B cell (primary cell): ENCODE measurements around the gene NOL11. TPM values are rescaled to one million over a fixed set of nuclear protein-coding genes. Genes with fewer than 3 reads are reported as not detected.

ENCODE experiments used
- ATAC-seq: fragments of 200-7000 bp; cut with Tn5 transposase; one replicate; pipeline ENCODE4 v1.10.0; 2021; ENCODE audit warnings: low read depth, mild to moderate bottlenecking, moderate number of reproducible peaks, moderate library complexity
- CTCF ChIA-PET: fragments of 350-600 bp; sonication (Branson Sonifier 250); formaldehyde crosslinking; loops from one replicate; lab custom pipeline; 2021; ENCODE audit warnings: antibody characterized with exemption, inconsistent platforms; lab: Charles Lee
- POLR2A ChIA-PET: fragments of 350-600 bp; sonication (Branson Sonifier 250); formaldehyde crosslinking; loops from one replicate; lab custom pipeline; 2021; ENCODE audit warnings: antibody characterized with exemption; lab: Charles Lee
- DNase-seq: peaks from one replicate; pipeline ENCODE4 v3.0.0; 2013
- H2AFZ ChIP-seq: 2 replicates; pipeline ENCODE4 v1.6.1; 2012; ENCODE audit warnings: mild to moderate bottlenecking, low read depth, low read length; ENCODE audit not compliant: insufficient read depth, poor library complexity, severe bottlenecking
- H3K27ac ChIP-seq, 2 donors: 1 replicate in 1 of 2; 2 replicates in 1 of 2; pipeline ENCODE4 v1.5.1; 2012 to 2013; ENCODE audit warnings: low read length in 2 of 2, mild to moderate bottlenecking in 2 of 2, moderate library complexity in 1 of 2
- H3K27me3 ChIP-seq, 4 experiments: fragments of 200-600 bp in 1 of 4; sonication (generic) in 1 of 4; replicated peaks in 1 of 4; 1 replicate in 2 of 4; 2 replicates in 2 of 4; pipeline versions ENCODE4 v1.6.1 to v1.7.0; 2013 to 2016; ENCODE audit warnings: low read length in 3 of 4, mild to moderate bottlenecking in 2 of 4, mixed read lengths in 1 of 4, moderate library complexity in 1 of 4; ENCODE audit not compliant: insufficient read depth in 4 of 4, control insufficient read depth in 3 of 4; ENCODE audit errors: control extremely low read depth in 1 of 4
- H3K36me3 ChIP-seq, 2 experiments: replicated peaks in 1 of 2; 1 replicate in 1 of 2; 2 replicates in 1 of 2; pipeline versions ENCODE4 v1.6.1 to v1.7.1; 2013; ENCODE audit warnings: low read length in 1 of 2; ENCODE audit not compliant: insufficient read depth in 2 of 2, control insufficient read depth in 1 of 2; ENCODE audit errors: control extremely low read depth in 1 of 2, extremely low read depth in 1 of 2
- H3K4me1 ChIP-seq, 2 donors: fragments of 200-600 bp in 1 of 2; sonication (generic) in 1 of 2; 1 replicate in 1 of 2; 2 replicates in 1 of 2; pipeline versions ENCODE4 v1.5.1 to v1.6.1; 2013 to 2017; ENCODE audit warnings: low read length in 2 of 2; ENCODE audit not compliant: control insufficient read depth in 2 of 2, insufficient read depth in 2 of 2
- H3K4me2 ChIP-seq: replicated peaks from 2 replicates; pipeline ENCODE3; 2012; ENCODE audit warnings: mild to moderate bottlenecking, low read depth, low read length; ENCODE audit not compliant: poor library complexity, severe bottlenecking
- H3K4me3 ChIP-seq, 5 experiments: fragments of 200-600 bp in 1 of 5; sonication (generic) in 1 of 5; 1 replicate in 3 of 5; 2 replicates in 2 of 5; pipeline versions ENCODE4 v1.5.1 to v1.7.0; 2011 to 2016; ENCODE audit warnings: low read length in 4 of 5, mild to moderate bottlenecking in 4 of 5, low read depth in 2 of 5, control low read depth in 1 of 5, moderate library complexity in 1 of 5; ENCODE audit not compliant: insufficient read depth in 1 of 5; ENCODE audit errors: control extremely low read depth in 1 of 5, extremely low read depth in 1 of 5
- H3K79me2 ChIP-seq: fragments of 200-600 bp; sonication (generic); one replicate; pipeline ENCODE4 v1.6.0; 2016; ENCODE audit warnings: low read length; ENCODE audit not compliant: control insufficient read depth, insufficient read depth
- H3K9ac ChIP-seq: fragments of 200-600 bp; sonication (generic); 2 replicates; pipeline ENCODE4 v1.6.1; 2017; ENCODE audit warnings: mild to moderate bottlenecking, low read length, moderate library complexity
- H3K9me3 ChIP-seq, 3 donors: one replicate each; pipeline versions ENCODE4 v1.6.1 to v1.7.1; 2013; ENCODE audit warnings: low read length in 2 of 3; ENCODE audit not compliant: control insufficient read depth in 2 of 3, insufficient read depth in 1 of 3; ENCODE audit errors: control extremely low read depth in 1 of 3
- H4K20me1 ChIP-seq: 2 replicates; pipeline ENCODE4 v1.6.0; 2012; ENCODE audit warnings: mild to moderate bottlenecking, low read length; ENCODE audit not compliant: insufficient read depth, control insufficient read depth, poor library complexity, severe bottlenecking
- H3K27ac Mint-ChIP-seq: one replicate; pipeline ENCODE4 v1.8.0; 2021; ENCODE audit warnings: mixed read lengths
- H3K27me3 Mint-ChIP-seq: one replicate; pipeline ENCODE4 v1.8.0; 2021; ENCODE audit warnings: mixed read lengths
- H3K4me1 Mint-ChIP-seq: one replicate; pipeline ENCODE4 v1.8.0; 2021; ENCODE audit warnings: mixed read lengths
- H3K4me3 Mint-ChIP-seq: one replicate; pipeline ENCODE4 v1.8.0; 2021; ENCODE audit warnings: mixed read lengths
- H3K9me3 Mint-ChIP-seq: one replicate; pipeline ENCODE4 v1.8.0; 2022; ENCODE audit warnings: mixed read lengths; ENCODE audit not compliant: insufficient read depth
- CTCF ChIP-seq: fragments of 200-600 bp; IDR thresholded peaks from one replicate; pipeline ENCODE4 v1.8.0; 2022; ENCODE audit warnings: antibody characterized with exemption, mild to moderate bottlenecking
- EZH2 ChIP-seq: IDR thresholded peaks from 2 replicates; pipeline ENCODE4 v1.6.1; 2012; ENCODE audit warnings: borderline replicate concordance, low read depth, mild to moderate bottlenecking, moderate library complexity, low read length; ENCODE audit not compliant: insufficient read depth, poor library complexity, severe bottlenecking
- WGBS: methylation state at CpG from one replicate; pipeline ENCODE4 v1.1.5; 2013; ENCODE audit warnings: missing lambda C conversion rate; ENCODE audit not compliant: insufficient coverage; 5-methylcytosine and 5-hydroxymethylcytosine counted together
- intact Hi-C: fragments of 100-400 bp; cut with micrococcal nuclease; formaldehyde crosslinking; loops from one replicate; pipeline ENCODE4 v1.10.0; 2022
- polyA plus RNA-seq: library from polyadenylated mRNA; depleted of rRNA; stranded (reverse); fragments of >200 nt; gene quantifications from 2 replicates; pipeline ENCODE4 v1.2.3, GENCODE V29; 2012
- total RNA-seq, 2 donors: library from RNA; stranded (reverse); fragments of 120-200 nt in 1 of 2; gene quantifications; 1 replicate in 1 of 2; 2 replicates in 1 of 2; pipeline versions ENCODE4 v1.2.3 to v1.2.4, GENCODE V29; 2013 to 2022

NOL11 gene
- total and polyA plus RNA-seq, 2 donors (not counting 1 experiment from before 2014, with no cell fraction given) = 20.3 to 59.1 TPM

- H3K79me2 ChIP-seq = no peaks in the 10 kb centered on the region
- H3K9ac ChIP-seq = no peak overlapping the region
- no peak overlapping the region for H2AFZ ChIP-seq
- CTCF ChIA-PET = interaction anchor here (1.0 to 1.1 kb wide), 3 partner anchors 9 to 210 kb away, joined by 3 to 4 read pairs (median 4); no protein-coding TSS in a partner anchor
- no CpG with 5 or more reads among the region's 3 CpGs for WGBS
- H4K20me1 ChIP-seq = no peaks in the 10 kb centered on the region
- no peak for DNase-seq
- H3K36me3 ChIP-seq = no peaks in the 10 kb centered on the region
- H3K4me3 ChIP-seq = no peak overlapping the region
- H3K9me3 ChIP-seq = no peaks in the 10 kb centered on the region
- intact Hi-C loops = loop anchor here (5.0 kb wide), 2 partner anchors 108 to 208 kb away; no protein-coding TSS in a partner anchor
- no peak overlapping the region for H3K27ac Mint-ChIP-seq
- peaks cover 21% of the 10 kb centered on the region for H3K4me1 Mint-ChIP-seq
- no peak for ATAC-seq
- TF ChIP-seq EZH2 (no peak), CTCF (no peak)
- peaks cover 11 to 12% of the 10 kb centered on the region in 2 donors for H3K4me1 ChIP-seq
- no peak overlapping the region for H3K27ac ChIP-seq
- POLR2A ChIA-PET = no interaction called here
- H3K4me2 ChIP-seq = no peak overlapping the region
- H3K27me3 ChIP-seq = no peaks in the 10 kb centered on the region
- H3K4me3 Mint-ChIP-seq = no peak overlapping the region
- no peaks in the 10 kb centered on the region for H3K9me3 Mint-ChIP-seq
- H3K27me3 Mint-ChIP-seq = no peaks in the 10 kb centered on the region
These were observed 32.4 kb upstream of the NOL11 start for GRCh38 chr17:67685351-67685750.

- intact Hi-C loops = loop anchor here (5.0 kb wide), 2 partner anchors 109 to 209 kb away; no protein-coding TSS in a partner anchor
- no peaks in the 10 kb centered on the region for H3K27me3 Mint-ChIP-seq
These were observed 31.5 kb upstream of the NOL11 start for GRCh38 chr17:67686241-67686640.

More at GRCh38 chr17:67686241-67686640, 31.5 kb upstream of the NOL11 start:
- TF ChIP-seq EZH2 = no peak
- no peak for TF ChIP-seq CTCF
- H3K9me3 ChIP-seq = no peaks in the 10 kb centered on the region
- H3K4me2 ChIP-seq = no peak overlapping the region
- Mint-ChIP-seq H3K27ac (no peak overlapping the region), H3K4me3 (no peak overlapping the region), H3K4me1 (peaks cover 12% of the 10 kb centered on the region), H3K9me3 (no peaks in the 10 kb centered on the region)
- DNase-seq (no peak), ATAC-seq (no peak)
- POLR2A ChIA-PET = no interaction called here
- 100% methylated on average over 1 of the region's 2 CpGs for WGBS
- H3K79me2 ChIP-seq = no peaks in the 10 kb centered on the region
- CTCF ChIA-PET = interaction anchor here (2.7 to 4.1 kb wide), 4 partner anchors 13 to 312 kb away, joined by 11 to 50 read pairs (median 22); partner anchors contain the start of gene PITPNC1
- H3K27ac ChIP-seq = no peak overlapping the region
- H2AFZ ChIP-seq = no peak overlapping the region
- no peaks in the 10 kb centered on the region for H3K27me3 ChIP-seq
- H3K4me3 ChIP-seq = no peak overlapping the region
- H3K4me1 ChIP-seq = peaks cover 2 to 3% of the 10 kb centered on the region in 2 donors
- H3K9ac ChIP-seq = no peak overlapping the region
- H4K20me1 ChIP-seq = no peaks in the 10 kb centered on the region
- H3K36me3 ChIP-seq = no peaks in the 10 kb centered on the region
